ENCODE results near the gene NELFE. TPM values are rescaled to one million over a fixed set of nuclear protein-coding genes. Genes with fewer than 3 reads are reported as not detected.
"Not testable (repeated sequence)": the region's sequence is repeated elsewhere in the genome, so short reads cannot be mapped to it uniquely, and the experiment has no call there.

Gene NELFE
- total RNA-seq, 4 donors from 2014 or later = 74.1 to 101 (median 88.6) TPM

DNA sequence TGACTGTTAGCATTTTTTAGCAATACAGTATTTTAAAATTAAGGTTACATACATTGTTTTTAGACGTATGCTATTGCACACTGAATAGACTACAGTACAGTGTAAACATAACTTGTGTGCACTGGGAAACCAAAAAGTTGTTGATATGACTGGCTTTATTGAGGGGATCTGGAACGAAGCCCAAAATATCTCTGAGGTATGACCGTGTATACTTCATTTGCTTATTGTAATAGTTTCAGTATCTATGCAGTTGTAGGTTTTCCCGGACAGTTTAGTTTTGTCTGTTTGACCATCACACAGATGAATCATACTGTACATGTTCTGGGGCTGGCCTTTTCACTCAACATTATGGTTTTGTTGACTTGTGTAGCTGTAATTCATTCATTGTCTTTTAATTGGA, 50.0 kb downstream of the NELFE start:
- no peak for DNase-seq (ENCODE audit: low spot score in 2 of 2)
- Histone ChIP-seq H3K9me3 (no peaks in the 10 kb centered on the region), H3K4me1 (peaks cover 0 to 5% (median 0%) of the 10 kb centered on the region in 4 donors), H3K4me3 (no peak overlapping the region), H3K27me3 (no peaks in the 10 kb centered on the region), H3K27ac (no peak overlapping the region), H3K36me3 (no peaks in the 10 kb centered on the region)
- TF ChIP-seq POLR2A (IDR thresholded peaks at IDR 0.05) (no peak), EP300 (IDR thresholded peaks at IDR 0.05) (no peak)
- TF ChIP-seq, protein P1, sequence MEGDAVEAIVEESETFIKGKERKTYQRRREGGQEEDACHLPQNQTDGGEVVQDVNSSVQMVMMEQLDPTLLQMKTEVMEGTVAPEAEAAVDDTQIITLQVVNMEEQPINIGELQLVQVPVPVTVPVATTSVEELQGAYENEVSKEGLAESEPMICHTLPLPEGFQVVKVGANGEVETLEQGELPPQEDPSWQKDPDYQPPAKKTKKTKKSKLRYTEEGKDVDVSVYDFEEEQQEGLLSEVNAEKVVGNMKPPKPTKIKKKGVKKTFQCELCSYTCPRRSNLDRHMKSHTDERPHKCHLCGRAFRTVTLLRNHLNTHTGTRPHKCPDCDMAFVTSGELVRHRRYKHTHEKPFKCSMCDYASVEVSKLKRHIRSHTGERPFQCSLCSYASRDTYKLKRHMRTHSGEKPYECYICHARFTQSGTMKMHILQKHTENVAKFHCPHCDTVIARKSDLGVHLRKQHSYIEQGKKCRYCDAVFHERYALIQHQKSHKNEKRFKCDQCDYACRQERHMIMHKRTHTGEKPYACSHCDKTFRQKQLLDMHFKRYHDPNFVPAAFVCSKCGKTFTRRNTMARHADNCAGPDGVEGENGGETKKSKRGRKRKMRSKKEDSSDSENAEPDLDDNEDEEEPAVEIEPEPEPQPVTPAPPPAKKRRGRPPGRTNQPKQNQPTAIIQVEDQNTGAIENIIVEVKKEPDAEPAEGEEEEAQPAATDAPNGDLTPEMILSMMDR (IDR thresholded peaks at IDR 0.05) = no peak
- 48 to 50% methylated on average over 4 of the region's 4 CpGs for WGBS, 2 donors

DNA sequence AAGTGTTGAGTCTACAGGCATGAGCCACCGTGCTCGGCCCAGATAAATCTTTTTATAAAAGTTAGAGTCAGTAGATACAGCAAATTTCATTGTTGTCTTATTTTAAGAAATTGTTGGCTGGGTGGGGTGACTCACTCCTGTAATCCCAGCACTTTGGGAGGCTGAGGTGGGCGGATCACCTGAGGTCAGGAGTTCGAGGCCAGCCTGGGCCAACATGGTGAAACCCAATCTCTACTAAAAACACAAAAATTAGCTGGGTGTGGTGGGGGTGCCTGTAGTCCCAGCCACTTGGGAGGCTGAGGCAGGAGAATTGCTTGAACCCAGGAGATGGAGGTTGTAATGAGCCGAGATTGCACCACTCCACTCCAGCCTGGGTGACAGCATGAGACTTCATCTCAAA, 50.5 kb downstream of the NELFE start:
- not testable (repeated sequence) for H3K27me3 ChIP-seq; H3K36me3 ChIP-seq; DNase-seq (ENCODE audit: low spot score in 2 of 2); H3K9me3 ChIP-seq; H3K4me3 ChIP-seq; H3K27ac ChIP-seq
- peaks cover 0 to 11% (median 1%) of the 10 kb centered on the region in 4 donors for H3K4me1 ChIP-seq
- 84 to 88% methylated on average over 5 of the region's 5 CpGs for WGBS, 2 donors

DNA sequence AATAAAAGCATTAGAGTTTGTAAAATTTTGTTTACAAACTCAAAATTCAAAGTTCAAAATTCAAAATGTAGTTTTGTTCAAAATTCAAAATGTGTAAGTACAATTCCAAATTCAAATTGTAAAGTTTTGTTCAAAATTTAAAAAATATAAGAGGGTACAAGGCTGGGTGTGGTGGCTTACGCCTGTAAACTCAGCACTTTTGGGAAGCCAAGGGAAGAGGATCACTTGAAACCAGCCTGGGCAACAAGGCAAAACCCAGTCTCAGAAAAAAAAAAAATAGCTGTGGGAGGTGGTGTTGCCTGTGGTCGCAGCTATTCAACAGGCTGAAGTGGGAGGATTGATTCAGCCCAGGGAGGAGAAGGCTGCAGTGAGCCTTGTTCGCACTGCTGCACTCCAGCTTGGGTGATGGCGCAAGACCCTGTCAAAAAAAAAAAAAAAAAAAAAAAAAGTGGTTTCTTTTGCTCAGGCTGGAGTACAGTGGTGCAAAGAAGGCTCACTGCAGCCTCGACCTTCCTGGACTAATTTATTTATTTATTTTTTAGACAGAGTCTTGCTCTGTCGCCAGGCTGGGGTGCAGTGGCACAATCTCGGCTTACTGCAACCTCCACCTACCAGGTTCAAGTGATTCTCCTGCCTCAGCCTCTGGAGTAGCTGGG, 51.5 kb downstream of the NELFE start:
- TF ChIP-seq, protein P1 (IDR thresholded peaks at IDR 0.05) = no peak
- no peak for TF ChIP-seq EP300 (IDR thresholded peaks at IDR 0.05)
- no peak for TF ChIP-seq POLR2A (IDR thresholded peaks at IDR 0.05)
- Histone ChIP-seq H3K36me3 (no peaks in the 10 kb centered on the region), H3K27ac (no peak overlapping the region), H3K27me3 (no peaks in the 10 kb centered on the region), H3K9me3 (no peaks in the 10 kb centered on the region), H3K4me1 (peaks cover 0 to 19% (median 8%) of the 10 kb centered on the region in 4 donors), H3K4me3 (no peak overlapping the region)
- WGBS, 2 donors = 46 to 52% methylated on average over 7 of the region's 7 CpGs
- no peak for DNase-seq (ENCODE audit: low spot score in 2 of 2)

DNA sequence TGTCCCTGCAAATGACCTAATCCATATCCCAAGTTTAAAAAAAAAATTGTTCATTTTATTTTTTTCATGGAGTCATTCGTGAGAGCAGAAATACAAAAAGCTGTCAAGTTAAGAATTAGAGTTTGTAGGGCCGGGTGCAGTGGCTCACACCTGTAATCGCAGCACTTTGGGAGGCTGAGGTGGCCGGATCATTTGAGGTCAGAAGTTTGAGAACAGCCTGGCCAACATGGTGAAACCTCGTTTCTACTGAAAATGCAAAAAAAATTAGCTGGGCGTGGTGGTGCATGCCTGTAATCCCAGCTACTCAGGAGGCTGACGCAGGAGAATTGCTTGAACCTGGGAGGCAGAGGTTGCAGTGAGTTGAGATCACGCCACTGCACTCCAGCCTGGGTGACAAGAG, 52.0 kb downstream of the NELFE start:
- not testable (repeated sequence) for H3K4me3 ChIP-seq; H3K9me3 ChIP-seq; H3K36me3 ChIP-seq; H3K27ac ChIP-seq; H3K27me3 ChIP-seq; DNase-seq (ENCODE audit: low spot score in 2 of 2)
- 77 to 82% methylated on average over 8 of the region's 8 CpGs for WGBS, 2 donors
- H3K4me1 ChIP-seq = peaks cover 0 to 19% (median 8%) of the 10 kb centered on the region in 4 donors

DNA sequence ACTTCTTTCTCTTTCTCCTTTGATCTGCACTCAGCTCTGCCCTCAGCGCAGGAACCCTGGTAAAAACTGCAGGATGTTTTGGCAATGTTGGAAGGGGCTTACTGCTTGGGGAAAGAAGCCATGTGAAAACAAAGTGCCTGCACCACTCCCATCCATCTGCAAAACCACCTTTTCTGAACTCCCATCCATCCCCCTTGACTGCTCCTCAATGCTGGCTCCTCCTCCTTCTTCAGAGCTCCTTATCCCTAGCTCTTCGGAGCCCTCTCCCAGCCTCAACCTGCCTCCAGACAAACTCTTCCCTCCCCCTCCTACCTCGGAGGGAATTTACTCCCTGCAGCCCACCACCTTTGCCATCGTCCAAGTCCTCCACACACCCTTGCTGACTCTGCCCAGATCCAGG, 52.6 kb downstream of the NELFE start:
- 25 to 28% methylated on average over 4 of the region's 4 CpGs for WGBS, 2 donors
- H3K4me3 ChIP-seq = no peak overlapping the region
- no peaks in the 10 kb centered on the region for H3K36me3 ChIP-seq
- peaks cover 0 to 21% (median 10%) of the 10 kb centered on the region in 4 donors for H3K4me1 ChIP-seq
- no peak for DNase-seq (ENCODE audit: low spot score in 2 of 2)
- TF ChIP-seq POLR2A (IDR thresholded peaks at IDR 0.05) (no peak), EP300 (IDR thresholded peaks at IDR 0.05) (no peak)
- TF ChIP-seq, protein P1 (IDR thresholded peaks at IDR 0.05) = no peak
- no peaks in the 10 kb centered on the region for H3K9me3 ChIP-seq
- H3K27me3 ChIP-seq = no peaks in the 10 kb centered on the region
- H3K27ac ChIP-seq = no peak overlapping the region

DNA sequence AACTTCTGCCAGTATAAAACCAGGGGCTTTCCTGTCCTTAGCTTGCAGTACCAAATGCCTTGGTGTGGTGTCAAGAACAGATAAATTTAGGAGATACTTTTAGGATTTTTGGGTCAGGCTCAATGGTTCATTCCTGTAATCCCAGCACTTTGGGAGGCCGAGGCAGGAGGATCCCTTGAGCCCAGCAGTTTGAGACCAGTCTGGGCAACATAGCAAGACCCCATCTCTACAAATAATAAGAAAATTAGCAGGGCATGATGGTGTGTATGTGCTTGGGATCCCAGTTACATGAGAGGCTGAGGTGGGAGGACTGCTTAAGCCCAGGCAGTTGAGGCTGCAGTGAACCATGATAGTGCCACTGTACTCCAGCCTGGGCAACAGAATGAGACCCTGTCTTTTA, 53.7 kb downstream of the NELFE start:
- TF ChIP-seq POLR2A (IDR thresholded peaks at IDR 0.05) (no peak), EP300 (IDR thresholded peaks at IDR 0.05) (no peak)
- TF ChIP-seq, protein P1 (IDR thresholded peaks at IDR 0.05) = no peak
- H3K9me3 ChIP-seq = no peaks in the 10 kb centered on the region
- H3K4me3 ChIP-seq = no peak overlapping the region
- H3K36me3 ChIP-seq = peaks cover 0 to 4% (median 0%) of the 10 kb centered on the region in 3 donors
- DNase-seq (ENCODE audit: low spot score in 2 of 2) = no peak
- 89 to 95% methylated on average over 1 of the region's 1 CpG for WGBS, 2 donors
- no peak overlapping the region for H3K27ac ChIP-seq
- H3K27me3 ChIP-seq = no peaks in the 10 kb centered on the region
- peaks cover 0 to 28% (median 12%) of the 10 kb centered on the region in 4 donors for H3K4me1 ChIP-seq

Measured in tibial nerve (tissue), 4 donors.